H1 (cell line): ENCODE results near the gene SMOC2. TPM values are rescaled to one million over a fixed set of nuclear protein-coding genes. Genes with fewer than 3 reads are reported as not detected.

Source experiments
- CTCF ChIA-PET: fragments of 300-600 bp; sonication (Branson Sonifier 250); formaldehyde crosslinking; loops from one replicate; lab custom pipeline; 2021; ENCODE audit not compliant: partially characterized antibody; lab: Charles Lee
- POLR2A ChIA-PET: fragments of 300-600 bp; sonication (Branson Sonifier 250); formaldehyde crosslinking; loops from one replicate; lab custom pipeline; 2021; ENCODE audit warnings: inconsistent platforms; ENCODE audit not compliant: partially characterized antibody; lab: Charles Lee
- DNase-seq, 2 experiments: peaks; one replicate each; pipeline versions ENCODE4 v3.0.0 to v3.0.0-alpha.2; 2010 to 2022; ENCODE audit warnings: low spot score in 2 of 2, low read depth in 1 of 2, mixed read lengths in 1 of 2
- FAIRE-seq: peaks from 2 replicates; lab custom pipeline; 2011; peaks lifted over from hg19 to GRCh38; lab: Jason Lieb, UNC
- H2AFZ ChIP-seq: 2 replicates; pipeline ENCODE4 v1.8.1; 2012; ENCODE audit warnings: low read length, inconsistent platforms
- H2AK5ac ChIP-seq: 2 replicates; pipeline ENCODE4 v1.6.1; 2013; ENCODE audit warnings: low read depth, low read length
- H2BK120ac ChIP-seq: replicated peaks from 2 replicates; pipeline ENCODE3; 2013; ENCODE audit warnings: low read depth, low read length, inconsistent platforms
- H2BK12ac ChIP-seq: 2 replicates; pipeline ENCODE4 v1.6.1; 2013; ENCODE audit warnings: low read depth, low read length
- H2BK15ac ChIP-seq: 2 replicates; pipeline ENCODE4 v1.6.1; 2013; ENCODE audit warnings: low read length
- H2BK20ac ChIP-seq: 2 replicates; pipeline ENCODE4 v1.6.1; 2013; ENCODE audit warnings: low read length
- H2BK5ac ChIP-seq: 2 replicates; pipeline ENCODE4 v1.6.1; 2013; ENCODE audit warnings: low read depth, low read length
- H3K14ac ChIP-seq: 2 replicates; pipeline ENCODE4 v1.6.1; 2013; ENCODE audit warnings: inconsistent platforms; ENCODE audit not compliant: insufficient read length
- H3K18ac ChIP-seq: 2 replicates; pipeline ENCODE4 v1.6.1; 2013; ENCODE audit warnings: low read length; ENCODE audit errors: extremely low read depth
- H3K23ac ChIP-seq: 2 replicates; pipeline ENCODE4 v1.6.1; 2013; ENCODE audit warnings: inconsistent platforms; ENCODE audit not compliant: insufficient read length
- H3K23me2 ChIP-seq: 2 replicates; pipeline ENCODE4 v1.6.1; 2013; ENCODE audit warnings: low read depth, low read length
- H3K27ac ChIP-seq: 2 replicates; pipeline ENCODE4 v1.6.1; 2011; ENCODE audit warnings: low read depth, low read length, inconsistent platforms
- H3K27me3 ChIP-seq, 4 experiments: replicated peaks in 1 of 4; 1 replicate in 1 of 4; 2 replicates in 3 of 4; pipeline versions ENCODE4 v1.6.1 to v1.8.1; 2011 to 2013; ENCODE audit warnings: low read length in 3 of 4, mild to moderate bottlenecking in 3 of 4, inconsistent platforms in 2 of 4, mixed read lengths in 2 of 4, moderate library complexity in 1 of 4; ENCODE audit not compliant: control insufficient read depth in 3 of 4, insufficient read depth in 3 of 4; ENCODE audit errors: extremely low read depth in 1 of 4
- H3K36me3 ChIP-seq, 4 experiments: 2 replicates each; pipeline versions ENCODE4 v1.6.1 to v1.8.1; 2011 to 2013; ENCODE audit warnings: mild to moderate bottlenecking in 4 of 4, low read length in 3 of 4, moderate library complexity in 2 of 4, control low read depth in 1 of 4, inconsistent platforms in 1 of 4; ENCODE audit not compliant: insufficient read depth in 4 of 4, control insufficient read depth in 2 of 4
- H3K4ac ChIP-seq: replicated peaks from 2 replicates; pipeline ENCODE3; 2013; ENCODE audit warnings: low read length, low read depth, mixed read lengths, inconsistent platforms; ENCODE audit not compliant: insufficient read length
- H3K4me1 ChIP-seq, 4 experiments: replicated peaks in 1 of 4; 1 replicate in 1 of 4; 2 replicates in 3 of 4; pipeline versions ENCODE4 v1.6.1 to v1.8.1; 2011 to 2013; ENCODE audit warnings: low read length in 3 of 4, inconsistent platforms in 2 of 4, mixed read lengths in 1 of 4; ENCODE audit not compliant: insufficient read depth in 4 of 4, control insufficient read depth in 3 of 4
- H3K4me2 ChIP-seq, 2 experiments: 2 replicates each; pipeline versions ENCODE4 v1.6.1 to v1.8.1; 2011 to 2013; ENCODE audit warnings: low read depth in 2 of 2, low read length in 2 of 2, control low read depth in 1 of 2, inconsistent platforms in 1 of 2, mild to moderate bottlenecking in 1 of 2; ENCODE audit not compliant: insufficient read depth in 1 of 2
- H3K4me3 ChIP-seq, 4 experiments: fragments of 200-600, 300-600 bp in 1 of 4; sonication (generic), shearing (Covaris generic), sonication (Bioruptor Twin) in 1 of 4; 2 replicates each; pipeline versions ENCODE4 v1.5.1 to v1.8.1; 2011 to 2016; ENCODE audit warnings: low read length in 4 of 4, low read depth in 3 of 4, control low read depth in 2 of 4, inconsistent platforms in 2 of 4, mild to moderate bottlenecking in 2 of 4, mixed read lengths in 1 of 4, moderate library complexity in 1 of 4; ENCODE audit not compliant: insufficient read depth in 2 of 4; ENCODE audit errors: extremely low read depth in 1 of 4
- H3K56ac ChIP-seq: replicated peaks from 2 replicates; pipeline ENCODE3; 2013; ENCODE audit warnings: low read depth, mild to moderate bottlenecking, mixed read lengths, low read length, inconsistent platforms; ENCODE audit not compliant: insufficient read length
- H3K79me1 ChIP-seq: 2 replicates; pipeline ENCODE4 v1.6.1; 2013; ENCODE audit warnings: low read depth, low read length, control low read depth
- H3K79me2 ChIP-seq, 2 experiments: 2 replicates each; pipeline versions ENCODE4 v1.6.1 to v1.8.1; 2012 to 2013; ENCODE audit warnings: low read length in 2 of 2, mild to moderate bottlenecking in 2 of 2, inconsistent platforms in 1 of 2; ENCODE audit not compliant: insufficient read depth in 2 of 2, control insufficient read depth in 1 of 2
- H3K9ac ChIP-seq, 4 experiments: replicated peaks in 1 of 4; 1 replicate in 1 of 4; 2 replicates in 3 of 4; pipeline versions ENCODE4 v1.6.1 to v1.8.1; 2011 to 2013; ENCODE audit warnings: low read depth in 3 of 4, low read length in 3 of 4, control low read depth in 2 of 4, mild to moderate bottlenecking in 2 of 4, moderate library complexity in 2 of 4, inconsistent platforms in 1 of 4; ENCODE audit errors: extremely low read depth in 1 of 4
- H3K9me3 ChIP-seq, 2 experiments: 2 replicates each; pipeline versions ENCODE4 v1.6.1 to v1.8.1; 2012 to 2013; ENCODE audit warnings: mild to moderate bottlenecking in 2 of 2, moderate library complexity in 2 of 2, control low read depth in 1 of 2, inconsistent platforms in 1 of 2, low read depth in 1 of 2, low read length in 1 of 2, mixed read lengths in 1 of 2; ENCODE audit not compliant: insufficient read depth in 2 of 2
- H4K20me1 ChIP-seq, 2 experiments: replicated peaks in 1 of 2; 2 replicates each; pipeline versions ENCODE3 to v1.8.1; 2011 to 2013; ENCODE audit warnings: inconsistent platforms in 2 of 2, low read length in 2 of 2, mild to moderate bottlenecking in 1 of 2; ENCODE audit not compliant: insufficient read depth in 2 of 2, control insufficient read depth in 1 of 2
- H4K5ac ChIP-seq: 2 replicates; pipeline ENCODE4 v1.6.1; 2013; ENCODE audit warnings: low read length, low read depth, mixed read lengths, inconsistent platforms; ENCODE audit not compliant: insufficient read length
- H4K8ac ChIP-seq: 2 replicates; pipeline ENCODE4 v1.8.0; 2013; ENCODE audit warnings: mild to moderate bottlenecking, moderate library complexity, low read length, inconsistent platforms; ENCODE audit not compliant: insufficient read depth; ENCODE audit errors: extremely low read depth
- H4K91ac ChIP-seq: replicated peaks from 2 replicates; pipeline ENCODE3; 2013; ENCODE audit warnings: low read length, mixed read lengths, inconsistent platforms; ENCODE audit not compliant: insufficient read length
- EP300 ChIP-seq, 2 experiments: IDR thresholded peaks; 1 replicate in 1 of 2; 2 replicates in 1 of 2; pipeline ENCODE4 v1.6.1; 2011 to 2012; ENCODE audit warnings: low read depth in 2 of 2, low read length in 2 of 2, mild to moderate bottlenecking in 2 of 2, borderline replicate concordance in 1 of 2, inconsistent platforms in 1 of 2, moderate library complexity in 1 of 2
- HDAC2 ChIP-seq, 2 experiments: fragments of 300-600 bp in 1 of 2; sonication (generic) in 1 of 2; IDR thresholded peaks; 2 replicates each; pipeline ENCODE4 v1.6.1; 2011 to 2012; ENCODE audit warnings: low read depth in 2 of 2, low read length in 2 of 2, mild to moderate bottlenecking in 2 of 2, moderate library complexity in 2 of 2, borderline replicate concordance in 1 of 2, inconsistent platforms in 1 of 2
- KDM1A ChIP-seq: fragments of 200-600, 300-600 bp; sonication (generic); IDR thresholded peaks from 2 replicates; pipeline ENCODE4 v1.7.1; 2016; ENCODE audit warnings: mild to moderate bottlenecking, low read length, borderline replicate concordance
- KDM5A ChIP-seq: fragments of 200-600 bp; IDR thresholded peaks from 2 replicates; pipeline ENCODE4 v1.7.1; 2012; ENCODE audit warnings: mild to moderate bottlenecking, low read length, inconsistent platforms, mixed read lengths
- RAD21 ChIP-seq, 2 experiments: IDR thresholded peaks in 1 of 2; conservative IDR thresholded peaks in 1 of 2; 2 replicates each; pipeline ENCODE4 v1.6.1; 2011; ENCODE audit warnings: low read depth in 2 of 2, low read length in 2 of 2, improper control_type of control experiment in 1 of 2, inconsistent platforms in 1 of 2, mild to moderate bottlenecking in 1 of 2, moderate library complexity in 1 of 2
- SIN3A ChIP-seq, 2 experiments: IDR thresholded peaks in 1 of 2; conservative IDR thresholded peaks in 1 of 2; 2 replicates each; pipeline ENCODE4 v1.6.1; 2011 to 2012; ENCODE audit warnings: low read length in 2 of 2, improper control_type of control experiment in 1 of 2, low read depth in 1 of 2, mild to moderate bottlenecking in 1 of 2
- SIRT6 ChIP-seq: IDR thresholded peaks from one replicate; pipeline ENCODE4 v1.7.1; 2012; ENCODE audit warnings: low read length, inconsistent platforms
- TAF7 ChIP-seq: optimal IDR thresholded peaks from 2 replicates; pipeline ENCODE3; 2011; ENCODE audit warnings: low read depth, mild to moderate bottlenecking, inconsistent platforms, low read length, moderate library complexity, borderline replicate concordance
- WGBS, 2 experiments: shearing (Covaris generic) in 1 of 2; methylation state at CpG; one replicate each; pipeline versions ENCODE4 v1.1.6 to v1.1.7; 2013 to 2015; ENCODE audit warnings: low lambda C conversion rate in 2 of 2, mixed read lengths in 2 of 2, inconsistent platforms in 1 of 2, low coverage in 1 of 2, missing lambda C conversion rate in 1 of 2; ENCODE audit not compliant: insufficient replicate concordance in 2 of 2, insufficient coverage in 1 of 2, insufficient read length in 1 of 2; ENCODE audit errors: extremely low coverage in 1 of 2, missing lambda C conversion rate in 1 of 2; 5-methylcytosine and 5-hydroxymethylcytosine counted together
- polyA plus RNA-seq, 7 experiments: library from polyadenylated mRNA; depleted of rRNA in 3 of 7; stranded (reverse) in 5 of 7; unstranded in 2 of 7; fragments of >200 nt in 5 of 7; fragments of 200-250 nt in 2 of 7; gene quantifications; 1 replicate in 5 of 7; 2 replicates in 1 of 7; 4 replicates in 1 of 7; pipeline versions ENCODE4 v1.2.1 to v1.2.3, GENCODE V29; 2011 to 2013; ENCODE audit warnings: missing spikeins in 2 of 7, mixed read lengths in 2 of 7
- total RNA-seq: library from RNA; stranded (reverse); fragmentation: NEBNext Ultra II Directional; extraction: Animal tissue kit (Norgen Biotek cat#: 25700); gene quantifications from 2 replicates; pipeline ENCODE4 v1.2.1, GENCODE V29; 2021

Gene SMOC2
- total and polyA plus RNA-seq, 2 of the 8 experiments (the other 6 are each of a cell fraction or from before 2014, with no cell fraction given), result 7.7 to 8.5 TPM

DNA sequence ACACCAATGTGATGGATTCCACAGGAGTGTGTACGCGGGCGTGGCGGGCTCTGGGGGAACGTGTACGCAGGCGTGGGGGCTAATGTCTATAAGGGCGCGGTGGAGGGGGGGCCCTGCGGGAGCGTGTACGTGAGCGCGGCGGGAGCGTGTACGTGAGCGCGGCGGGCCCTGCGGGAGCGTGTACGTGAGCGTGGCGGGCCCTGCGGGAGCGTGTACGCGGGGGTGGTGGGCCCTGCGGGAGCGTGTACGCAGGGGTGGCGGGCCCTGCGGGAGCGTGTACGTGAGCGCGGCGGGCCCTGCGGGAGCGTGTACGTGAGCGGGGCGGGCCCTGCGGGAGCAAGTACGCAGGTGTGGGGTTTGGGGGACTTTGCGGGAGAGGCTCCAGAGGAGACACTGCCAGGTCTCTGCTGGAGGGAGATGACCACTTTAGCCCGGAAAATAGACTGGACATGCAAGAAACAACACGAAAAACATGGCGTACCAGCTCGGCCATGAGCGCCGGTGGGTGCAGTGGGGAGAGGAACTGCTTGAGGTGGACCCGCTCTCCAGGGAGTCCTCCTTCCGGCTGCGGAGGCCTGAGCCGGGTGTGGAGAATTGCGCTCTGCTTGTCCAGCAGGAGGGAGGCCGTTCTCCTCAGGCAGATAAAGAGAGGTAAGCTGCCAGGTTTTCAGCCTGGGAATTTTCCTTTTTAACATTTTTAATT is 27.8 kb upstream of the SMOC2 start:
- Histone ChIP-seq H3K14ac (no peak overlapping the region), H3K18ac (no peak overlapping the region), H4K20me1 (no peaks in the 10 kb centered on the region), H2BK5ac (no peak overlapping the region), H3K4ac (no peak overlapping the region), H3K27me3 (no peaks in the 10 kb centered on the region), H2AFZ (no peak overlapping the region), H3K23me2 (no peaks in the 10 kb centered on the region), H4K91ac (no peak overlapping the region), H3K56ac (no peak overlapping the region), H3K9me3 (no peaks in the 10 kb centered on the region), H4K8ac (no peak overlapping the region), H4K5ac (no peak overlapping the region), H2BK20ac (no peak overlapping the region), H3K4me2 (no peak overlapping the region), H3K79me2 (no peaks in the 10 kb centered on the region), H2BK120ac (no peak overlapping the region), H2BK15ac (no peak overlapping the region), H3K9ac (no peak overlapping the region), H3K36me3 (no peaks in the 10 kb centered on the region), H3K4me3 (no peak overlapping the region), H3K27ac (no peak overlapping the region), H2AK5ac (no peak overlapping the region), H3K79me1 (no peaks in the 10 kb centered on the region), H3K23ac (no peak overlapping the region), H2BK12ac (no peak overlapping the region), H3K4me1 (peaks cover 0 to 6% (median 1%) of the 10 kb centered on the region in 4 experiments; a peak in 4 of 7 replicates)
- peak in 1 of 2 experiments; percentile 39 for DNase-seq
- TF ChIP-seq SIRT6 (no peak), TAF7 (no peak), RAD21 (IDR thresholded peaks at IDR 0.05 in 1 of 2, conservative IDR thresholded peaks at IDR 0.05 in 1 of 2; ENCODE audit: low read depth in 2 of 2, low read length in 2 of 2) (no peak), SIN3A (conservative IDR thresholded peaks at IDR 0.05 in 1 of 2, IDR thresholded peaks at IDR 0.05 in 1 of 2; ENCODE audit: low read depth in 1 of 2, low read length in 2 of 2) (no peak), KDM1A (peak; percentile 75; the same call in 1 of the 2 replicates), EP300 (IDR thresholded peaks at IDR 0.05; ENCODE audit: borderline replicate concordance in 1 of 2, low read depth in 2 of 2, low read length in 2 of 2) (no peak), KDM5A (no peak), HDAC2 (IDR thresholded peaks at IDR 0.05; ENCODE audit: borderline replicate concordance in 1 of 2, low read depth in 2 of 2, low read length in 2 of 2) (no peak)
- 96% methylated on average over 31 of the region's 59 CpGs; no CpG with 5 or more reads in 1 of the 2 experiments for whole genome bisulfite sequencing, 2 experiments
- no peak for FAIRE-seq
- ChIA-PET CTCF (interaction anchor here (0.6 to 1.1 kb wide), 4 partner anchors 9 to 340 kb away, joined by 3 to 4 read pairs (median 3); no protein-coding TSS in a partner anchor), POLR2A (no interaction called here)
